Stomach (tissue), 9 donors: ENCODE data around the gene WLS. TPM values are rescaled to one million over a fixed set of nuclear protein-coding genes. Genes with fewer than 3 reads are reported as not detected.
A peak's percentile ranks its signal among the peaks of the same experiment; 100 is the strongest.

Experiments used
- DNase-seq, 2 donors: peaks; one replicate each; pipeline versions ENCODE4 v3.0.0 to v3.0.0-alpha.2; 2013 to 2019
- H3K27ac ChIP-seq, 5 donors: fragments of 200-600 bp in 4 of 5; sonication (generic) in 4 of 5; one replicate each; pipeline ENCODE4 v1.5.1; 2013 to 2019; ENCODE audit warnings: mild to moderate bottlenecking in 1 of 5, moderate library complexity in 1 of 5
- H3K27me3 ChIP-seq, 3 donors: fragments of 200-600 bp; sonication (generic); one replicate each; pipeline ENCODE4 v1.5.1; 2017 to 2019; ENCODE audit warnings: mixed run types in 1 of 3
- H3K36me3 ChIP-seq, 4 donors: fragments of 200-600 bp; sonication (generic); 1 replicate in 3 of 4; 2 replicates in 1 of 4; pipeline ENCODE4 v1.5.1; 2016 to 2019
- H3K4me1 ChIP-seq, 4 donors: fragments of 200-600 bp; sonication (generic); one replicate each; pipeline ENCODE4 v1.5.1; 2016 to 2019
- H3K4me3 ChIP-seq, 4 donors: fragments of 200-600 bp; sonication (generic) in 3 of 4; one replicate each; pipeline ENCODE4 v1.5.1; 2016 to 2019; ENCODE audit warnings: mild to moderate bottlenecking in 1 of 4
- H3K9me3 ChIP-seq, 4 donors: fragments of 200-600 bp; sonication (generic); one replicate each; pipeline ENCODE4 v1.5.1; 2016 to 2019
- EP300 ChIP-seq: sonication (generic); formaldehyde crosslinking; IDR thresholded peaks from one replicate; pipeline ENCODE4 v1.6.1; 2017; ENCODE audit warnings: antibody characterized with exemption
- POLR2A ChIP-seq, 4 donors: fragments of 450-650 bp; IDR thresholded peaks; one replicate each; pipeline ENCODE4 v1.6.1; 2016; ENCODE audit warnings: antibody characterized with exemption in 4 of 4, control low read depth in 2 of 4, mild to moderate bottlenecking in 1 of 4, moderate library complexity in 1 of 4
- POLR2AphosphoS5 ChIP-seq, 3 donors: sonication (generic); formaldehyde crosslinking; IDR thresholded peaks; one replicate each; pipeline ENCODE4 v1.6.1; 2016; ENCODE audit warnings: antibody characterized with exemption in 3 of 3
- WGBS, 5 donors: extraction: QIAGEN DNeasy Blood & Tissue Kit in 3 of 5; methylation state at CpG; one replicate each; pipeline versions ENCODE4 v1.1.5 to v1.1.7; 2013 to 2018; 5-methylcytosine and 5-hydroxymethylcytosine counted together
- intact Hi-C: fragments of 100-400 bp; cut with DNase I; formaldehyde crosslinking; loops from one replicate; pipeline ENCODE4 v1.15.1; 2023; ENCODE audit warnings: low total_unique reads
- polyA plus RNA-seq, 3 donors: library from polyadenylated mRNA; stranded (reverse); fragments of 200-250 nt; gene quantifications; one replicate each; pipeline ENCODE4 v1.2.3, GENCODE V29; 2013
- total RNA-seq, 5 donors: library from RNA; depleted of rRNA; stranded (reverse); fragments of >200 nt; gene quantifications; one replicate each; pipeline versions ENCODE4 v1.1.0 to v1.2.3, GENCODE V29; 2014 to 2016
- TF ChIP-seq, protein P1 (sequence below), 7 experiments: fragments of 450-650 bp in 4 of 7; fragments of 200-600 bp in 3 of 7; sonication (generic) in 3 of 7; IDR thresholded peaks; one replicate each; pipeline ENCODE4 v1.5.1; 2016 to 2019; ENCODE audit warnings: antibody characterized with exemption in 7 of 7, control low read depth in 2 of 7, mild to moderate bottlenecking in 1 of 7
- donor health status: healthy with polysubstance abuse.
- donor health status: Bipolar disorder and iron deficiency.
- donor health status: healthy.

The WLS gene
- total and polyA plus RNA-seq, 8 donors, result 17.9 to 194 (median 66.8) TPM

DNA sequence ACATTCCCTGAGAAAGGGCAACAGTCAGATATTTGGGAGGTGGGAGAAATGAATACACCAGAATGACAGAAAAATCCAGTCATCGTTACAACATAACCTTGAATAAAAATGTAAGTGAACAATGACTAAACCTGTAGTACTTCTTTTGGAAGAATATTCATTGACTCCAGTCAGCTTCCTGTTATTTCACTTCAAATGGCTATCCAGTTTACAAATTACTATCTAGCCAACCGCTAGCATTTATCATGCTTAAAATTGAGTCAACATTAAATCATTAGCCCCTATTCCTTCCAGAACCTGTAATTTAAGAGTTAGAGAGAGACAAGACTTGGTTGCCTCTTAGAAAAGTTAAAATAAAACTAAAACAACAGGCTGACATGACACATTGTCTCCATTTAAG, 33.6 kb downstream of the WLS start:
- no peaks in the 10 kb centered on the region for H3K9me3 ChIP-seq
- H3K27me3 ChIP-seq, result no peaks in the 10 kb centered on the region
- WGBS, 5 donors, result 51 to 70% (median 58%) methylated on average over 2 of the region's 2 CpGs
- no peak for DNase-seq
- intact Hi-C loops, result no loop called here
- TF ChIP-seq POLR2AphosphoS5 (IDR thresholded peaks at IDR 0.05), result no peak
- TF ChIP-seq, protein P1, sequence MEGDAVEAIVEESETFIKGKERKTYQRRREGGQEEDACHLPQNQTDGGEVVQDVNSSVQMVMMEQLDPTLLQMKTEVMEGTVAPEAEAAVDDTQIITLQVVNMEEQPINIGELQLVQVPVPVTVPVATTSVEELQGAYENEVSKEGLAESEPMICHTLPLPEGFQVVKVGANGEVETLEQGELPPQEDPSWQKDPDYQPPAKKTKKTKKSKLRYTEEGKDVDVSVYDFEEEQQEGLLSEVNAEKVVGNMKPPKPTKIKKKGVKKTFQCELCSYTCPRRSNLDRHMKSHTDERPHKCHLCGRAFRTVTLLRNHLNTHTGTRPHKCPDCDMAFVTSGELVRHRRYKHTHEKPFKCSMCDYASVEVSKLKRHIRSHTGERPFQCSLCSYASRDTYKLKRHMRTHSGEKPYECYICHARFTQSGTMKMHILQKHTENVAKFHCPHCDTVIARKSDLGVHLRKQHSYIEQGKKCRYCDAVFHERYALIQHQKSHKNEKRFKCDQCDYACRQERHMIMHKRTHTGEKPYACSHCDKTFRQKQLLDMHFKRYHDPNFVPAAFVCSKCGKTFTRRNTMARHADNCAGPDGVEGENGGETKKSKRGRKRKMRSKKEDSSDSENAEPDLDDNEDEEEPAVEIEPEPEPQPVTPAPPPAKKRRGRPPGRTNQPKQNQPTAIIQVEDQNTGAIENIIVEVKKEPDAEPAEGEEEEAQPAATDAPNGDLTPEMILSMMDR (IDR thresholded peaks at IDR 0.05), result no peak
- no peak for TF ChIP-seq EP300
- TF ChIP-seq POLR2A (IDR thresholded peaks at IDR 0.05), result no peak
- peak overlapping the region in 3 of 5 donors; percentile 71 to 76 (median 75) for H3K27ac ChIP-seq
- no peak overlapping the region for H3K4me3 ChIP-seq
- peaks cover 0 to 4% (median 2%) of the 10 kb centered on the region in 4 donors for H3K36me3 ChIP-seq
- peaks cover 24 to 90% (median 50%) of the 10 kb centered on the region in 4 donors for H3K4me1 ChIP-seq

DNA sequence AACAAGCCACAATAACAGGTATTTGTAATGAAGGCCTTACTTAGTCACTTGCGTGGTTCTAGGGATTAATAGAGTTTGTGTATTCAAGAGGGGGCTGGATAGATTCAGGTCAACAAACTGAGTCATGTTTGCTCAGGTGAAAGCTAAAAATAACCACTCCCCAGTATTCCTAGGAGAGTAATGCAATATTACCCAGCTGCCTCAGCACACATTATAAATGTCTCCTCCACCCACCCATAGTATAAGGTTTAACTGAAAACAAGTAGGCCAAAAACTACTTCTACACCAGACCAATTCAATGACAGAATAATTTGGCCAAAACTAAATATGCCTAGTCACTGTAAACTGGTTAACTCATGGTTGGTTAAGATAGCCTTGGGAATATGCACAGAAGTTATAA, 34.4 kb downstream of the WLS start:
- intact Hi-C loops, result no loop called here
- DNase-seq, result peak in 1 of 2 donors; percentile 82
- H3K27me3 ChIP-seq, result no peaks in the 10 kb centered on the region
- TF ChIP-seq POLR2A (IDR thresholded peaks at IDR 0.05), result no peak
- TF ChIP-seq POLR2AphosphoS5 (IDR thresholded peaks at IDR 0.05), result peak in 2 of 3 donors; percentile 44 to 54
- WGBS, 5 donors, result 24 to 45% (median 31%) methylated on average over 1 of the region's 1 CpG
- no peaks in the 10 kb centered on the region for H3K9me3 ChIP-seq
- H3K4me1 ChIP-seq, result peaks cover 24 to 83% (median 46%) of the 10 kb centered on the region in 4 donors
- peak overlapping the region in 4 of 5 donors; percentile 57 to 76 (median 73) for H3K27ac ChIP-seq
- no peak overlapping the region for H3K4me3 ChIP-seq
- H3K36me3 ChIP-seq, result peaks cover 0 to 7% (median 6%) of the 10 kb centered on the region in 4 donors

DNA sequence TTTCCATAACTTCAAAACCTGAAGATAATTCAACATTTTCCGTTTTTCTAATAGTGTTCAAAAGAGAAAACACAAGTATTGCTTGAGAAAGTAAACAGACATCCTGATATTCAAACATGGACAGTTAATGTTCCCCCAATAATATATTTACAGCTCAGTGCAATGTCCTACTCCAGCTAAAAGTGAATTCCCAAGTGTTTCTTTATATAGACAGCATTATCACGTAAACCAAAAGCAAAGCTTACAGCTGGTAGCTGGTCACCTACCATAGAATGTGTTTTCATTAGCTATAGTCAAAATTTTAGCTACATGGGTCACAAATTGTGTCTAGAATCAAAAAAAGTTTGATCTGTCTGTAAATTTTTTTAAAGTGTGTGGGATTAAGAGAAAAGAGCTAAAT, 34.9 kb downstream of the WLS start:
- Histone ChIP-seq H3K27me3 (no peaks in the 10 kb centered on the region), H3K4me3 (no peak overlapping the region), H3K4me1 (peaks cover 24 to 78% (median 45%) of the 10 kb centered on the region in 4 donors), H3K36me3 (peaks cover 0 to 11% (median 9%) of the 10 kb centered on the region in 4 donors), H3K9me3 (no peaks in the 10 kb centered on the region), H3K27ac (peak overlapping the region in 4 of 5 donors; percentile 57 to 76 (median 73))
- intact Hi-C loops, result no loop called here
- DNase-seq, result no peak
- no peak for TF ChIP-seq POLR2A (IDR thresholded peaks at IDR 0.05)
- TF ChIP-seq POLR2AphosphoS5 (IDR thresholded peaks at IDR 0.05), result no peak
- TF ChIP-seq EP300, result no peak
- TF ChIP-seq, protein P1 (IDR thresholded peaks at IDR 0.05), result no peak
- 34 to 57% (median 48%) methylated on average over 2 of the region's 2 CpGs for WGBS, 5 donors

DNA sequence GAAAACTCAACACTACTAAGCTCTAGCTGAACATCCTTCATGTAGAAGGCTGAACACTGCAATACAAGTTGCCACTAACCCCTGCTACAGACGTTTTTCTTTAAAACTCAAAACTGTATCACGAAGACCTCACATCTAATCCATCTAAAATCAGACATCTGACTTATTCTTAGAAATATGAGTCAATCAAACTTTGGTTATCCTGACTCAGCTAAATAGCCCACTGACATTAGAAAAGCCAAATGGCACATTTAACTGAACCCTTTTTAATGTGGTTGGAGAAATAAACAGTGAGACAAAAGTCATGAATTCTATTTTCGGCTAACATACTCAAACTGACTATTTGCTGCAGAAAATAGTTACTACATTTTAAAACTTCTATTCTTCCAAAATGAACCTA, 35.6 kb downstream of the WLS start:
- no peak overlapping the region for H3K4me3 ChIP-seq
- H3K27ac ChIP-seq, result peak overlapping the region in 4 of 5 donors; percentile 57 to 76 (median 73)
- no peak for TF ChIP-seq POLR2AphosphoS5 (IDR thresholded peaks at IDR 0.05)
- TF ChIP-seq, protein P1 (IDR thresholded peaks at IDR 0.05), result no peak
- TF ChIP-seq EP300, result no peak
- TF ChIP-seq POLR2A (IDR thresholded peaks at IDR 0.05), result no peak
- peaks cover 2 to 19% (median 17%) of the 10 kb centered on the region in 4 donors for H3K36me3 ChIP-seq
- intact Hi-C loops, result no loop called here
- 50 to 64% (median 60%) methylated on average over 3 of the region's 3 CpGs for WGBS, 5 donors
- no peak for DNase-seq
- no peaks in the 10 kb centered on the region for H3K9me3 ChIP-seq
- H3K27me3 ChIP-seq, result no peaks in the 10 kb centered on the region
- H3K4me1 ChIP-seq, result peaks cover 19 to 70% (median 41%) of the 10 kb centered on the region in 4 donors

DNA sequence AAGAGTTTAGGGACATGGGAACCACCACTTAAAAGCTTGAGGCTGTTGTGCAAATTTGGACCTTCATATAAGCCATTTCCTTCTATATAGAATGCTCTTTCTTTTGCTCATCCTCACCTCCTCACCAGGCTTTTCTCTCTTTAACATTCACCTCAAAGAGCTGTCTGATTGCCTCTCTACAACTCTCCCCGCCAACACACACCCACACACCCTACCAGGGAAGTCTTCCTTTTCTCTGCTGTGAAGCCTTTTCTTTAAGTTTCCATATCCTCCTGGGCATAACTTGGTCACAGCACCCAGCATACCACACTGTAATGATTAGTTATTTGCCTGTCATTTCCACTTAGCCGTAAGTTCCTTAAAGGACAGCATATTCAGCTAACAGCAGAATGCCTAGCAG, 40.6 kb downstream of the WLS start:
- no peak overlapping the region for H3K27ac ChIP-seq
- 77 to 94% (median 91%) methylated on average over 2 of the region's 2 CpGs for WGBS, 5 donors
- no peak for DNase-seq
- H3K4me3 ChIP-seq, result no peak overlapping the region
- TF ChIP-seq POLR2A (IDR thresholded peaks at IDR 0.05), result no peak
- TF ChIP-seq POLR2AphosphoS5 (IDR thresholded peaks at IDR 0.05), result no peak
- TF ChIP-seq, protein P1 (IDR thresholded peaks at IDR 0.05), result no peak
- TF ChIP-seq EP300, result no peak
- no peaks in the 10 kb centered on the region for H3K9me3 ChIP-seq
- H3K4me1 ChIP-seq, result peaks cover 0 to 43% (median 10%) of the 10 kb centered on the region in 4 donors
- no peaks in the 10 kb centered on the region for H3K27me3 ChIP-seq
- intact Hi-C loops, result no loop called here
- H3K36me3 ChIP-seq, result peaks cover 8 to 41% (median 36%) of the 10 kb centered on the region in 4 donors
